ENCODE data around the gene MEIS1.

DNA sequence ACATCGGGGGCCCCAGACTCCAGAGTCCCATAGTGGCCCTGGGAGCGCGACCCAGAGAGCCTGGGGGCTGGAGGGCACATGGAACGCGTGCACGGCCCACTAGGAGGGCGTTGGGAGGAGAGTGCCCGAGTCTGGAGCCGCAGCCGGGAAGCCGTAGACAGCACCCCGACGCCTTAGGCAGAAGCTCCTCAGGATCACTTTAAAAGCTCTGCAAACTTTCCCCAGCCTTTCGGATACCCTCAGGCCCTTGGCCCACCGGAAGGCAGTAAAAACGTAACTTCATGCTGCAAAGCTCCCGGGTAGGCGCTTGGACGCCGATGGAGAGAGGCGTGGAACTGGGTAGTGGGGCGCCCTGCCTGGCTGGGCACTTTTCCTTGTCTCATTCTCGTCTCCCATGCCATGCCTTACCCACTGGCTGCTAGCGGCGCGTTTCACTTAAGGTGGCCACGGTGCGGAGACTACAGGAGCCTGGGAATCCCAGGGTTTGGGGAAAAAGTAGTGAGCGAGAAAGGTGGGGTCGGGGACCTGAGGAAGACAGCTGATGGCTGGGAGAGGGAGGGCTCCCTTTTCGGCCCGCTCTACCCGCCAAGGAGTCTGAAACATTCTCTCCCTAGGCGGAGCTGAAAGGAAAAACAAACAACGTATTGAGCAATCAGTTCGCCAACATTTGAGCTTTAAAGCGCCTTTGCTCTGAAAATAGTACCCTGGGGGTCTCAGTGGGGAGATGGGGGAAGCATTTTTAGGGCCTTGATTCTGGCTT is 141.8 kb downstream of the MEIS1 start:
- TF ChIP-seq, protein P1, sequence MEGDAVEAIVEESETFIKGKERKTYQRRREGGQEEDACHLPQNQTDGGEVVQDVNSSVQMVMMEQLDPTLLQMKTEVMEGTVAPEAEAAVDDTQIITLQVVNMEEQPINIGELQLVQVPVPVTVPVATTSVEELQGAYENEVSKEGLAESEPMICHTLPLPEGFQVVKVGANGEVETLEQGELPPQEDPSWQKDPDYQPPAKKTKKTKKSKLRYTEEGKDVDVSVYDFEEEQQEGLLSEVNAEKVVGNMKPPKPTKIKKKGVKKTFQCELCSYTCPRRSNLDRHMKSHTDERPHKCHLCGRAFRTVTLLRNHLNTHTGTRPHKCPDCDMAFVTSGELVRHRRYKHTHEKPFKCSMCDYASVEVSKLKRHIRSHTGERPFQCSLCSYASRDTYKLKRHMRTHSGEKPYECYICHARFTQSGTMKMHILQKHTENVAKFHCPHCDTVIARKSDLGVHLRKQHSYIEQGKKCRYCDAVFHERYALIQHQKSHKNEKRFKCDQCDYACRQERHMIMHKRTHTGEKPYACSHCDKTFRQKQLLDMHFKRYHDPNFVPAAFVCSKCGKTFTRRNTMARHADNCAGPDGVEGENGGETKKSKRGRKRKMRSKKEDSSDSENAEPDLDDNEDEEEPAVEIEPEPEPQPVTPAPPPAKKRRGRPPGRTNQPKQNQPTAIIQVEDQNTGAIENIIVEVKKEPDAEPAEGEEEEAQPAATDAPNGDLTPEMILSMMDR (IDR thresholded peaks at IDR 0.05), result no peak
- no peak for TF ChIP-seq POLR2A (IDR thresholded peaks at IDR 0.05)

All from stomach (tissue), 4 donors.